HEK293 (cell line): Measurements from ENCODE around the gene PSTPIP1.

ENCODE experiments used
- KLF10 ChIP-seq: fragments of 450-650 bp; IDR thresholded peaks from 2 replicates; pipeline ENCODE4 v1.5.1; 2018; ENCODE audit warnings: missing biosample characterization, mild to moderate bottlenecking, missing genetic modification characterization
- PRDM10 ChIP-seq: fragments of 450-650 bp; formaldehyde crosslinking; IDR thresholded peaks from 2 replicates; pipeline ENCODE4 v1.5.1; 2016; ENCODE audit warnings: missing biosample characterization, missing genetic modification characterization
- SETDB1 ChIP-seq: IDR thresholded peaks from one replicate; pipeline ENCODE4 v1.6.1; 2017; ENCODE audit warnings: mild to moderate bottlenecking, low read length, moderate library complexity, mixed read lengths; ENCODE audit not compliant: insufficient read length
- ZIC2 ChIP-seq: fragments of 450-650 bp; formaldehyde crosslinking; IDR thresholded peaks from 2 replicates; pipeline ENCODE4 v1.5.1; 2016; ENCODE audit warnings: missing biosample characterization, missing genetic modification characterization
- ZNF18 ChIP-seq: fragments of 450-650 bp; formaldehyde crosslinking; IDR thresholded peaks from 2 replicates; pipeline ENCODE4 v1.5.1; 2016; ENCODE audit warnings: missing biosample characterization, missing genetic modification characterization
- ZNF366 ChIP-seq: fragments of 450-650 bp; formaldehyde crosslinking; conservative IDR thresholded peaks from 2 replicates; pipeline ENCODE4 v1.5.1; 2016; ENCODE audit warnings: missing biosample characterization, missing genetic modification characterization
- ZNF600 ChIP-seq: fragments of 450-650 bp; formaldehyde crosslinking; IDR thresholded peaks from 2 replicates; pipeline ENCODE4 v1.5.1; 2016; ENCODE audit warnings: missing biosample characterization, missing genetic modification characterization
- ZNF701 ChIP-seq: fragments of 450-650 bp; formaldehyde crosslinking; IDR thresholded peaks from 2 replicates; pipeline ENCODE4 v1.5.1; 2016; ENCODE audit warnings: missing biosample characterization, missing genetic modification characterization
- ZNF768 ChIP-seq: fragments of 450-650 bp; formaldehyde crosslinking; IDR thresholded peaks from 2 replicates; pipeline ENCODE4 v1.5.1; 2018; ENCODE audit warnings: missing biosample characterization, mild to moderate bottlenecking, missing genetic modification characterization
- TF ChIP-seq, protein P1 (sequence below): fragments of 450-650 bp; formaldehyde crosslinking; IDR thresholded peaks from 2 replicates; pipeline ENCODE4 v1.5.1; 2016; ENCODE audit warnings: missing biosample characterization, missing genetic modification characterization
- TF ChIP-seq, protein P2 (sequence below): fragments of 450-650 bp; formaldehyde crosslinking; IDR thresholded peaks from 2 replicates; pipeline ENCODE4 v1.5.1; 2016; ENCODE audit warnings: missing biosample characterization, missing genetic modification characterization
- TF ChIP-seq, protein P3 (sequence below): fragments of 450-650 bp; formaldehyde crosslinking; IDR thresholded peaks from 2 replicates; pipeline ENCODE4 v1.5.1; 2016; ENCODE audit warnings: missing biosample characterization, missing genetic modification characterization
- TF ChIP-seq, protein P4 (sequence below): fragments of 450-650 bp; formaldehyde crosslinking; IDR thresholded peaks from 2 replicates; pipeline ENCODE4 v1.5.1; 2016; ENCODE audit warnings: missing biosample characterization, missing genetic modification characterization
- TF ChIP-seq, protein P5 (sequence below): fragments of 450-650 bp; formaldehyde crosslinking; IDR thresholded peaks from 2 replicates; pipeline ENCODE4 v1.5.1; 2016; ENCODE audit warnings: missing biosample characterization, missing genetic modification characterization, low read depth

DNA sequence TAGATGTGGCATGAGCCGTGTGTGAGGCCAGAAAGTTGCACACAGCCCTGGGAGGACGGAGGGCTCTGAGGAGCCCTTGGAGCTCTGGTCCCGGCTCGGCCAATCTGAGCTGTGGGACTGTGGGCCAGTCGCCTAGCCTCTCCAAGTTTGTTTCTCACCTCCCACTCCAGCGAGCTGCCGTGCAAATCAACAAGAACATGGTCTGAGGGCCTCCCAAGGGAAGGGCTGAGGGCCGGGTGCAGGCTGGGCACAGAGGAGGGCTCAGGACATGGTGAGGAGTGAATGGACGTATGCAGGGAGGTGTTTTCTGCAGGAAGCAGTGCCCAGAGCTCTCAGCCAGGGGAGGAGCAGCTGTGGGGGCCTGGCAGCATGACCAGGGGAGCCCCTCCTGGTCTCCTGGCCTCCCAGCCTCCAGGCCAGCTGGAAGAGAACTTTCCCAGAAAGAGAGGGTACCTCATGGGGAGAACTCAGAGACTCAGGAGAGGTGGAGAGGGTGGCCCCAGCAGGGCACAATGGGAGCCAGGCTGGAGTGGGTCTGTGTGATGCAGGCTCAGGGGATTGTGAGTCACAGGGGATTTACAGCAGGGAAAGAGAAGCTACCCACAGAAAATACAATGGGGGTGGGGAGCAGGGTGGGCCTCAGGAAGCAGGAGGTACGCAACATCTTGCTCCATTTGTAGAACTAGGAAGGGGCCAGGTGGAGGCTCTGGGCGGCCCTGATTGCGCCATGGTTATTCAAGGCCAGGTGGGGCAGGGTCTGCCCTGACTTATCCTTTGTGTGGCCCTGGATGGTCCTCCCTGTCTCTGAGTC is 24.8 kb downstream of the PSTPIP1 start:
- TF ChIP-seq, protein P1, sequence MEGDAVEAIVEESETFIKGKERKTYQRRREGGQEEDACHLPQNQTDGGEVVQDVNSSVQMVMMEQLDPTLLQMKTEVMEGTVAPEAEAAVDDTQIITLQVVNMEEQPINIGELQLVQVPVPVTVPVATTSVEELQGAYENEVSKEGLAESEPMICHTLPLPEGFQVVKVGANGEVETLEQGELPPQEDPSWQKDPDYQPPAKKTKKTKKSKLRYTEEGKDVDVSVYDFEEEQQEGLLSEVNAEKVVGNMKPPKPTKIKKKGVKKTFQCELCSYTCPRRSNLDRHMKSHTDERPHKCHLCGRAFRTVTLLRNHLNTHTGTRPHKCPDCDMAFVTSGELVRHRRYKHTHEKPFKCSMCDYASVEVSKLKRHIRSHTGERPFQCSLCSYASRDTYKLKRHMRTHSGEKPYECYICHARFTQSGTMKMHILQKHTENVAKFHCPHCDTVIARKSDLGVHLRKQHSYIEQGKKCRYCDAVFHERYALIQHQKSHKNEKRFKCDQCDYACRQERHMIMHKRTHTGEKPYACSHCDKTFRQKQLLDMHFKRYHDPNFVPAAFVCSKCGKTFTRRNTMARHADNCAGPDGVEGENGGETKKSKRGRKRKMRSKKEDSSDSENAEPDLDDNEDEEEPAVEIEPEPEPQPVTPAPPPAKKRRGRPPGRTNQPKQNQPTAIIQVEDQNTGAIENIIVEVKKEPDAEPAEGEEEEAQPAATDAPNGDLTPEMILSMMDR = no peak
- TF ChIP-seq ZNF366 (tag by site-specific recombination) = no peak
- TF ChIP-seq, protein P2, sequence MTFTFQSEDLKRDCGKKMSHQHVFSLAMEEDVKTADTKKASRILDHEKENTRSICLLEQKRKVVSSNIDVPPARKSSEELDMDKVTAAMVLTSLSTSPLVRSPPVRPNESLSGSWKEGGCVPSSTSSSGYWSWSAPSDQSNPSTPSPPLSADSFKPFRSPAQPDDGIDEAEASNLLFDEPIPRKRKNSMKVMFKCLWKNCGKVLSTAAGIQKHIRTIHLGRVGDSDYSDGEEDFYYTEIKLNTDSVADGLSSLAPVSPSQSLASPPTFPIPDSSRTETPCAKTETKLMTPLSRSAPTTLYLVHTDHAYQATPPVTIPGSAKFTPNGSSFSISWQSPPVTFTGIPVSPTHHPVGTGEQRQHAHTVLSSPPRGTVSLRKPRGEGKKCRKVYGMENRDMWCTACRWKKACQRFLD (tag by site-specific recombination) = no peak
- TF ChIP-seq, protein P3, sequence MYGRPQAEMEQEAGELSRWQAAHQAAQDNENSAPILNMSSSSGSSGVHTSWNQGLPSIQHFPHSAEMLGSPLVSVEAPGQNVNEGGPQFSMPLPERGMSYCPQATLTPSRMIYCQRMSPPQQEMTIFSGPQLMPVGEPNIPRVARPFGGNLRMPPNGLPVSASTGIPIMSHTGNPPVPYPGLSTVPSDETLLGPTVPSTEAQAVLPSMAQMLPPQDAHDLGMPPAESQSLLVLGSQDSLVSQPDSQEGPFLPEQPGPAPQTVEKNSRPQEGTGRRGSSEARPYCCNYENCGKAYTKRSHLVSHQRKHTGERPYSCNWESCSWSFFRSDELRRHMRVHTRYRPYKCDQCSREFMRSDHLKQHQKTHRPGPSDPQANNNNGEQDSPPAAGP (tag by site-specific recombination) = no peak
- TF ChIP-seq ZIC2 (tag by site-specific recombination) = peak; percentile 51
- no peak for TF ChIP-seq ZNF600 (tag by site-specific recombination)
- no peak for TF ChIP-seq KLF10
- TF ChIP-seq PRDM10 (tag by site-specific recombination) = no peak
- no peak for TF ChIP-seq ZNF768 (tag by site-specific recombination)
- no peak for TF ChIP-seq ZNF701 (tag by site-specific recombination)
- no peak for TF ChIP-seq ZNF18 (tag by site-specific recombination)
- TF ChIP-seq, protein P4, sequence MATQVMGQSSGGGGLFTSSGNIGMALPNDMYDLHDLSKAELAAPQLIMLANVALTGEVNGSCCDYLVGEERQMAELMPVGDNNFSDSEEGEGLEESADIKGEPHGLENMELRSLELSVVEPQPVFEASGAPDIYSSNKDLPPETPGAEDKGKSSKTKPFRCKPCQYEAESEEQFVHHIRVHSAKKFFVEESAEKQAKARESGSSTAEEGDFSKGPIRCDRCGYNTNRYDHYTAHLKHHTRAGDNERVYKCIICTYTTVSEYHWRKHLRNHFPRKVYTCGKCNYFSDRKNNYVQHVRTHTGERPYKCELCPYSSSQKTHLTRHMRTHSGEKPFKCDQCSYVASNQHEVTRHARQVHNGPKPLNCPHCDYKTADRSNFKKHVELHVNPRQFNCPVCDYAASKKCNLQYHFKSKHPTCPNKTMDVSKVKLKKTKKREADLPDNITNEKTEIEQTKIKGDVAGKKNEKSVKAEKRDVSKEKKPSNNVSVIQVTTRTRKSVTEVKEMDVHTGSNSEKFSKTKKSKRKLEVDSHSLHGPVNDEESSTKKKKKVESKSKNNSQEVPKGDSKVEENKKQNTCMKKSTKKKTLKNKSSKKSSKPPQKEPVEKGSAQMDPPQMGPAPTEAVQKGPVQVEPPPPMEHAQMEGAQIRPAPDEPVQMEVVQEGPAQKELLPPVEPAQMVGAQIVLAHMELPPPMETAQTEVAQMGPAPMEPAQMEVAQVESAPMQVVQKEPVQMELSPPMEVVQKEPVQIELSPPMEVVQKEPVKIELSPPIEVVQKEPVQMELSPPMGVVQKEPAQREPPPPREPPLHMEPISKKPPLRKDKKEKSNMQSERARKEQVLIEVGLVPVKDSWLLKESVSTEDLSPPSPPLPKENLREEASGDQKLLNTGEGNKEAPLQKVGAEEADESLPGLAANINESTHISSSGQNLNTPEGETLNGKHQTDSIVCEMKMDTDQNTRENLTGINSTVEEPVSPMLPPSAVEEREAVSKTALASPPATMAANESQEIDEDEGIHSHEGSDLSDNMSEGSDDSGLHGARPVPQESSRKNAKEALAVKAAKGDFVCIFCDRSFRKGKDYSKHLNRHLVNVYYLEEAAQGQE (tag by site-specific recombination) = no peak
- TF ChIP-seq, protein P5, sequence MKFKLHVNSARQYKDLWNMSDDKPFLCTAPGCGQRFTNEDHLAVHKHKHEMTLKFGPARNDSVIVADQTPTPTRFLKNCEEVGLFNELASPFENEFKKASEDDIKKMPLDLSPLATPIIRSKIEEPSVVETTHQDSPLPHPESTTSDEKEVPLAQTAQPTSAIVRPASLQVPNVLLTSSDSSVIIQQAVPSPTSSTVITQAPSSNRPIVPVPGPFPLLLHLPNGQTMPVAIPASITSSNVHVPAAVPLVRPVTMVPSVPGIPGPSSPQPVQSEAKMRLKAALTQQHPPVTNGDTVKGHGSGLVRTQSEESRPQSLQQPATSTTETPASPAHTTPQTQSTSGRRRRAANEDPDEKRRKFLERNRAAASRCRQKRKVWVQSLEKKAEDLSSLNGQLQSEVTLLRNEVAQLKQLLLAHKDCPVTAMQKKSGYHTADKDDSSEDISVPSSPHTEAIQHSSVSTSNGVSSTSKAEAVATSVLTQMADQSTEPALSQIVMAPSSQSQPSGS (tag by site-specific recombination) = no peak
- TF ChIP-seq SETDB1 = no peak
